HepG2 (cell line): ENCODE data around the gene URM1.

Source experiments
- MXD3 ChIP-seq: IDR thresholded peaks from 2 replicates; pipeline ENCODE4 v1.6.1; 2016; ENCODE audit warnings: mild to moderate bottlenecking, missing biosample characterization, missing genetic modification reagents
- ZKSCAN5 ChIP-seq: sonication (generic); formaldehyde crosslinking; IDR thresholded peaks from 2 replicates; pipeline ENCODE4 v1.5.1; 2020; ENCODE audit warnings: mild to moderate bottlenecking, missing genetic modification reagents
- ZNF605 ChIP-seq: sonication (generic); formaldehyde crosslinking; IDR thresholded peaks from 2 replicates; pipeline ENCODE4 v1.8.0; 2022; ENCODE audit warnings: mild to moderate bottlenecking, missing genetic modification reagents
- ZNF674 ChIP-seq: sonication (generic); formaldehyde crosslinking; IDR thresholded peaks from 2 replicates; pipeline ENCODE4 v1.5.0; 2020; ENCODE audit warnings: low read depth, mild to moderate bottlenecking, missing genetic modification reagents
- TF ChIP-seq, protein P1 (sequence below): fragments of 450-650 bp; IDR thresholded peaks from 2 replicates; pipeline ENCODE4 v1.6.1; 2016

- no peak for TF ChIP-seq ZNF674 (CRISPR knock-in tag)
- no peak for TF ChIP-seq ZNF605 (CRISPR knock-in tag)
- no peak for TF ChIP-seq ZKSCAN5 (CRISPR knock-in tag)
- TF ChIP-seq MXD3 (CRISPR knock-in tag), result no peak
- TF ChIP-seq, protein P1, sequence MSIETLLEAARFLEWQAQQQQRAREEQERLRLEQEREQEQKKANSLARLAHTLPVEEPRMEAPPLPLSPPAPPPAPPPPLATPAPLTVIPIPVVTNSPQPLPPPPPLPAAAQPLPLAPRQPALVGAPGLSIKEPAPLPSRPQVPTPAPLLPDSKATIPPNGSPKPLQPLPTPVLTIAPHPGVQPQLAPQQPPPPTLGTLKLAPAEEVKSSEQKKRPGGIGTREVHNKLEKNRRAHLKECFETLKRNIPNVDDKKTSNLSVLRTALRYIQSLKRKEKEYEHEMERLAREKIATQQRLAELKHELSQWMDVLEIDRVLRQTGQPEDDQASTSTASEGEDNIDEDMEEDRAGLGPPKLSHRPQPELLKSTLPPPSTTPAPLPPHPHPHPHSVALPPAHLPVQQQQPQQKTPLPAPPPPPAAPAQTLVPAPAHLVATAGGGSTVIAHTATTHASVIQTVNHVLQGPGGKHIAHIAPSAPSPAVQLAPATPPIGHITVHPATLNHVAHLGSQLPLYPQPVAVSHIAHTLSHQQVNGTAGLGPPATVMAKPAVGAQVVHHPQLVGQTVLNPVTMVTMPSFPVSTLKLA, result no peak
These were observed 38.8 kb downstream of the URM1 start for GRCh38 chr9:128409978-128410377.
